Immature natural killer cell (primary cell): Measurements from ENCODE around the gene CLEC17A. TPM values are rescaled to one million over a fixed set of nuclear protein-coding genes. Genes with fewer than 3 reads are reported as not detected.
"Not testable (repeated sequence)": the region's sequence is repeated elsewhere in the genome, so short reads cannot be mapped to it uniquely, and the experiment has no call there.

Experiments
- DNase-seq, 3 donors: peaks; one replicate each; pipeline ENCODE4 v3.0.0; 2022; ENCODE audit warnings: mixed read lengths in 1 of 3
- H3K27ac Mint-ChIP-seq, 6 donors: one replicate each; pipeline ENCODE4 v1.8.0; 2020; ENCODE audit warnings: mixed read lengths in 6 of 6, mild to moderate bottlenecking in 5 of 6, inconsistent platforms in 4 of 6, moderate library complexity in 3 of 6
- H3K27me3 Mint-ChIP-seq, 3 donors: one replicate each; pipeline ENCODE4 v1.8.0; 2020 to 2021; ENCODE audit warnings: low read depth in 3 of 3, mild to moderate bottlenecking in 3 of 3, mixed read lengths in 3 of 3, moderate library complexity in 3 of 3, inconsistent platforms in 1 of 3
- H3K36me3 Mint-ChIP-seq, 3 donors: one replicate each; pipeline ENCODE4 v1.8.0; 2020; ENCODE audit warnings: mixed read lengths in 3 of 3, inconsistent platforms in 2 of 3, mild to moderate bottlenecking in 2 of 3
- H3K4me1 Mint-ChIP-seq, 2 donors: one replicate each; pipeline ENCODE4 v1.8.0; 2020; ENCODE audit warnings: inconsistent platforms in 2 of 2, mild to moderate bottlenecking in 2 of 2, mixed read lengths in 2 of 2, moderate library complexity in 1 of 2
- H3K4me3 Mint-ChIP-seq, 5 donors: one replicate each; pipeline ENCODE4 v1.8.0; 2020; ENCODE audit warnings: mild to moderate bottlenecking in 5 of 5, mixed read lengths in 5 of 5, inconsistent platforms in 3 of 5, moderate library complexity in 3 of 5
- H3K9me3 Mint-ChIP-seq, 6 donors: one replicate each; pipeline ENCODE4 v1.8.0; 2020; ENCODE audit warnings: mild to moderate bottlenecking in 6 of 6, mixed read lengths in 6 of 6, inconsistent platforms in 4 of 6, moderate library complexity in 3 of 6
- polyA plus RNA-seq, 3 donors: library from polyadenylated mRNA; unstranded; fragments of 300-500 nt; fragmentation: Illumina TruSeq; gene quantifications; one replicate each; pipeline ENCODE4 v1.2.3, GENCODE V29; 2021

The CLEC17A gene
- polyA plus RNA-seq, 3 donors from 2014 or later: 0.62 TPM; not detected in 2

- no peak overlapping the region for H3K4me3 Mint-ChIP-seq
- H3K27ac Mint-ChIP-seq: no peak overlapping the region
- DNase-seq: no peak
- peaks cover 3 to 15% (median 13%) of the 10 kb centered on the region in 6 donors for H3K9me3 Mint-ChIP-seq
- no peaks in the 10 kb centered on the region for H3K4me1 Mint-ChIP-seq
- peaks cover 2 to 7% (median 4%) of the 10 kb centered on the region in 3 donors for H3K27me3 Mint-ChIP-seq
- no peaks in the 10 kb centered on the region for H3K36me3 Mint-ChIP-seq
Observed at GRCh38 chr19:14615623-14616022, 32.7 kb downstream of the CLEC17A start.

GRCh38 chr19:14616407-14616806, 33.5 kb downstream of the CLEC17A start:
- no peak for DNase-seq
- H3K4me1 Mint-ChIP-seq: no peaks in the 10 kb centered on the region
- peaks cover 2 to 7% (median 2%) of the 10 kb centered on the region in 3 donors for H3K27me3 Mint-ChIP-seq
- peaks cover 3 to 15% (median 13%) of the 10 kb centered on the region in 6 donors for H3K9me3 Mint-ChIP-seq
- no peaks in the 10 kb centered on the region for H3K36me3 Mint-ChIP-seq
- no peak overlapping the region for H3K27ac Mint-ChIP-seq
- no peak overlapping the region for H3K4me3 Mint-ChIP-seq

- DNase-seq: no peak
- Mint-ChIP-seq H3K4me3 (no peak overlapping the region), H3K9me3 (peaks cover 3 to 15% (median 13%) of the 10 kb centered on the region in 6 donors), H3K27ac (no peak overlapping the region), H3K4me1 (no peaks in the 10 kb centered on the region), H3K27me3 (peaks cover 2 to 7% (median 2%) of the 10 kb centered on the region in 3 donors), H3K36me3 (no peaks in the 10 kb centered on the region)
Observed at GRCh38 chr19:14619404-14619803, 36.5 kb downstream of the CLEC17A start.

- not testable (repeated sequence) for H3K27ac Mint-ChIP-seq, H3K9me3 Mint-ChIP-seq, DNase-seq, H3K27me3 Mint-ChIP-seq, H3K4me3 Mint-ChIP-seq, H3K4me1 Mint-ChIP-seq, H3K36me3 Mint-ChIP-seq
Observed at GRCh38 chr19:14624491-14624890, 41.6 kb downstream of the CLEC17A start.

- H3K36me3 Mint-ChIP-seq: no peaks in the 10 kb centered on the region
- no peaks in the 10 kb centered on the region for H3K4me1 Mint-ChIP-seq
- H3K9me3 Mint-ChIP-seq: no peaks in the 10 kb centered on the region
- DNase-seq: no peak
- H3K27me3 Mint-ChIP-seq: peaks cover 0 to 4% (median 3%) of the 10 kb centered on the region in 3 donors
- H3K27ac Mint-ChIP-seq: no peak overlapping the region
- H3K4me3 Mint-ChIP-seq: no peak overlapping the region
Observed at GRCh38 chr19:14629557-14629956, 46.7 kb downstream of the CLEC17A start.

GRCh38 chr19:14632286-14632685, 49.4 kb downstream of the CLEC17A start:
- Mint-ChIP-seq H3K27ac (no peak overlapping the region), H3K4me3 (no peak overlapping the region), H3K4me1 (no peaks in the 10 kb centered on the region), H3K27me3 (peaks cover 3 to 4% (median 4%) of the 10 kb centered on the region in 3 donors), H3K9me3 (no peaks in the 10 kb centered on the region), H3K36me3 (no peaks in the 10 kb centered on the region)
- peak; percentile 6 to 15 (median 7) for DNase-seq

- Mint-ChIP-seq H3K36me3 (peaks cover 0 to 5% (median 5%) of the 10 kb centered on the region in 3 donors), H3K4me1 (no peaks in the 10 kb centered on the region), H3K4me3 (no peak overlapping the region), H3K27ac (no peak overlapping the region), H3K9me3 (peaks cover 0 to 14% (median 6%) of the 10 kb centered on the region in 6 donors), H3K27me3 (peaks cover 6 to 19% (median 11%) of the 10 kb centered on the region in 3 donors)
- DNase-seq: no peak
Observed at GRCh38 chr19:14639536-14640277, 56.8 kb downstream of the CLEC17A start.

- Mint-ChIP-seq H3K27me3 (peaks cover 8 to 15% (median 14%) of the 10 kb centered on the region in 3 donors), H3K4me3 (no peak overlapping the region), H3K4me1 (no peaks in the 10 kb centered on the region), H3K9me3 (peaks cover 0 to 4% (median 0%) of the 10 kb centered on the region in 6 donors), H3K36me3 (peaks cover 0 to 4% (median 0%) of the 10 kb centered on the region in 3 donors), H3K27ac (no peak overlapping the region)
- no peak for DNase-seq
Observed at GRCh38 chr19:14648506-14648905, 65.6 kb downstream of the CLEC17A start.

GRCh38 chr19:14649020-14649419, 66.1 kb downstream of the CLEC17A start:
- Mint-ChIP-seq H3K4me1 (no peaks in the 10 kb centered on the region), H3K4me3 (no peak overlapping the region), H3K27ac (no peak overlapping the region), H3K9me3 (no peaks in the 10 kb centered on the region), H3K27me3 (peaks cover 9 to 17% (median 14%) of the 10 kb centered on the region in 3 donors), H3K36me3 (peaks cover 0 to 4% (median 0%) of the 10 kb centered on the region in 3 donors)
- DNase-seq: no peak

GRCh38 chr19:14650161-14650560, 67.3 kb downstream of the CLEC17A start:
- no peak for DNase-seq
- no peaks in the 10 kb centered on the region for H3K4me1 Mint-ChIP-seq
- no peak overlapping the region for H3K27ac Mint-ChIP-seq
- H3K27me3 Mint-ChIP-seq: peaks cover 6 to 17% (median 10%) of the 10 kb centered on the region in 3 donors
- H3K9me3 Mint-ChIP-seq: no peaks in the 10 kb centered on the region
- peaks cover 0 to 4% (median 0%) of the 10 kb centered on the region in 3 donors for H3K36me3 Mint-ChIP-seq
- H3K4me3 Mint-ChIP-seq: no peak overlapping the region

- H3K36me3 Mint-ChIP-seq: peaks cover 0 to 4% (median 0%) of the 10 kb centered on the region in 3 donors
- H3K27ac Mint-ChIP-seq: no peak overlapping the region
- no peaks in the 10 kb centered on the region for H3K4me1 Mint-ChIP-seq
- no peaks in the 10 kb centered on the region for H3K9me3 Mint-ChIP-seq
- peaks cover 4 to 9% (median 9%) of the 10 kb centered on the region in 3 donors for H3K27me3 Mint-ChIP-seq
- DNase-seq: no peak
- no peak overlapping the region for H3K4me3 Mint-ChIP-seq
Observed at GRCh38 chr19:14654786-14655560, 72.1 kb downstream of the CLEC17A start.

- Mint-ChIP-seq H3K4me3 (no peak overlapping the region), H3K36me3 (no peaks in the 10 kb centered on the region), H3K4me1 (no peaks in the 10 kb centered on the region), H3K27ac (no peak overlapping the region), H3K9me3 (no peaks in the 10 kb centered on the region), H3K27me3 (peaks cover 2 to 11% (median 8%) of the 10 kb centered on the region in 3 donors)
- DNase-seq: no peak
Observed at GRCh38 chr19:14655726-14656125, 72.8 kb downstream of the CLEC17A start.

GRCh38 chr19:14659874-14660489, 77.1 kb downstream of the CLEC17A start:
- no peak overlapping the region for H3K27ac Mint-ChIP-seq
- peaks cover 0 to 5% (median 3%) of the 10 kb centered on the region in 3 donors for H3K27me3 Mint-ChIP-seq
- H3K9me3 Mint-ChIP-seq: no peaks in the 10 kb centered on the region
- no peak for DNase-seq
- no peaks in the 10 kb centered on the region for H3K4me1 Mint-ChIP-seq
- H3K4me3 Mint-ChIP-seq: no peak overlapping the region
- no peaks in the 10 kb centered on the region for H3K36me3 Mint-ChIP-seq
